Activated B cell treated with CpG ODN at 0.5 μM for 24 hours (primary cell): Measurements from ENCODE around the gene RRAGC. TPM values are rescaled to one million over a fixed set of nuclear protein-coding genes. Genes with fewer than 3 reads are reported as not detected.

Experiments
- ATAC-seq: fragments of 200-7000 bp; cut with Tn5 transposase; one replicate; pipeline ENCODE4 v1.10.0; 2021; ENCODE audit warnings: low read depth, mild to moderate bottlenecking, moderate library complexity
- CTCF ChIA-PET: fragments of 350-600 bp; sonication (Branson Sonifier 250); formaldehyde crosslinking; loops from one replicate; lab custom pipeline; 2021; ENCODE audit warnings: antibody characterized with exemption; lab: Charles Lee
- POLR2A ChIA-PET: fragments of 350-600 bp; sonication (Branson Sonifier 250); formaldehyde crosslinking; loops from one replicate; lab custom pipeline; 2021; ENCODE audit warnings: antibody characterized with exemption; lab: Charles Lee
- DNase-seq: peaks from one replicate; pipeline ENCODE4 v3.0.0; 2022
- H3K27ac Mint-ChIP-seq: one replicate; pipeline ENCODE4 v1.8.0; 2020; ENCODE audit warnings: mixed read lengths
- H3K27me3 Mint-ChIP-seq: one replicate; pipeline ENCODE4 v1.8.0; 2021; ENCODE audit warnings: mixed read lengths
- H3K36me3 Mint-ChIP-seq: one replicate; pipeline ENCODE4 v1.8.0; 2021; ENCODE audit warnings: low read depth, mixed read lengths
- H3K4me1 Mint-ChIP-seq: one replicate; pipeline ENCODE4 v1.8.0; 2021; ENCODE audit warnings: mixed read lengths
- H3K4me3 Mint-ChIP-seq: one replicate; pipeline ENCODE4 v1.8.0; 2020; ENCODE audit warnings: mild to moderate bottlenecking, mixed read lengths
- H3K9me3 Mint-ChIP-seq: one replicate; pipeline ENCODE4 v1.8.0; 2020; ENCODE audit warnings: mixed read lengths
- CTCF ChIP-seq: fragments of 200-600 bp; IDR thresholded peaks from one replicate; pipeline ENCODE4 v1.8.0; 2022; ENCODE audit warnings: antibody characterized with exemption, mild to moderate bottlenecking
- intact Hi-C: fragments of 100-400 bp; cut with micrococcal nuclease; formaldehyde crosslinking; loops from one replicate; pipeline ENCODE4 v1.15.1; 2024
- total RNA-seq: library from RNA; stranded (reverse); gene quantifications from 2 replicates; pipeline ENCODE4 v1.2.3, GENCODE V29; 2022

The RRAGC gene
- total RNA-seq, 1 donor from 2014 or later = 35.9 TPM

- TF ChIP-seq CTCF = no peak
- no peaks in the 10 kb centered on the region for H3K9me3 Mint-ChIP-seq
- DNase-seq (no peak), ATAC-seq (peak; percentile 82)
- no peak overlapping the region for H3K4me3 Mint-ChIP-seq
- ChIA-PET POLR2A (interaction anchor here (0.5 to 0.7 kb wide), 2 partner anchors 183 to 857 kb away, joined by 3 to 5 read pairs; no protein-coding TSS in a partner anchor), CTCF (interaction anchor here (0.6 to 2.4 kb wide), 15 partner anchors 9 to 846 kb away, joined by 3 to 16 read pairs (median 3); partner anchors contain the start of genes NDUFS5 and SF3A3)
- H3K4me1 Mint-ChIP-seq = peaks cover 7% of the 10 kb centered on the region
- H3K27ac Mint-ChIP-seq = no peak overlapping the region
- peaks cover 31% of the 10 kb centered on the region for H3K36me3 Mint-ChIP-seq
- H3K27me3 Mint-ChIP-seq = peaks cover 10% of the 10 kb centered on the region
- intact Hi-C loops = loop anchor here (1.0 to 10.0 kb wide), 5 partner anchors 808 to 1232 kb away; partner anchors contain the start of gene SF3A3
Observed at GRCh38 chr1:38834937-38835827, 24.4 kb downstream of the RRAGC start.

GRCh38 chr1:38834221-38834782, 25.3 kb downstream of the RRAGC start:
- DNase-seq (no peak), ATAC-seq (no peak)
- Mint-ChIP-seq H3K36me3 (peaks cover 24% of the 10 kb centered on the region), H3K9me3 (no peaks in the 10 kb centered on the region), H3K27ac (no peak overlapping the region), H3K4me3 (no peak overlapping the region), H3K4me1 (peaks cover 4% of the 10 kb centered on the region), H3K27me3 (peaks cover 15% of the 10 kb centered on the region)
- intact Hi-C loops = loop anchor here (2.0 to 10.0 kb wide), 2 partner anchors 808 to 940 kb away; no protein-coding TSS in a partner anchor
- ChIA-PET POLR2A (interaction anchor here (0.7 kb wide), 1 partner anchor 856 kb away, joined by 5 read pairs; no protein-coding TSS in a partner anchor), CTCF (interaction anchor here (0.8 to 2.4 kb wide), 6 partner anchors 11 to 845 kb away, joined by 3 to 16 read pairs (median 7); partner anchors contain the start of gene SF3A3)
- no peak for TF ChIP-seq CTCF

DNA sequence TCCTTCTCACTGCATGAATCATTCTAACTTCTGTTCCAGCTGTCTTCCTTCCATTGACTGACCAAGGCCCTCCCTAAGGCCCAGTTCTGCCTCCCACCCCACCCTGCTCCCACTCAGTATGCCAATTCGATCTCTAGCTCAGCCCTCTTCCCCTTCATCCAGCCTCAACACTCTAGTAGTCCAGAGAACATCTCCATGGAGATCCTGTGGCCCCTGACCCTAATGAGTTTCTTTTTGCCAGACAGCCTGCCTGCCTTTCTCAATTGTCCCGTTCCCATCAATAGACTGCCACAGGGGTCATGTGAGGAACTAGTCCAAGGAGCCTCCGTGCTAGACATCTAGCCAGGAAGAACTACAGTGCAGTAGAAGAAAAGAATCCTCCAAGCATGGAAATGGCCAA, 26.4 kb downstream of the RRAGC start:
- Mint-ChIP-seq H3K36me3 (peaks cover 12% of the 10 kb centered on the region), H3K27ac (no peak overlapping the region), H3K4me1 (peaks cover 4% of the 10 kb centered on the region), H3K27me3 (peaks cover 19% of the 10 kb centered on the region), H3K4me3 (no peak overlapping the region), H3K9me3 (no peaks in the 10 kb centered on the region)
- no peak for TF ChIP-seq CTCF
- no peak for ATAC-seq
- CTCF ChIA-PET = no interaction called here
- POLR2A ChIA-PET = no interaction called here
- DNase-seq = no peak
- intact Hi-C loops = loop anchor here (10.0 kb wide), 1 partner anchor 938 kb away; no protein-coding TSS in a partner anchor

DNA sequence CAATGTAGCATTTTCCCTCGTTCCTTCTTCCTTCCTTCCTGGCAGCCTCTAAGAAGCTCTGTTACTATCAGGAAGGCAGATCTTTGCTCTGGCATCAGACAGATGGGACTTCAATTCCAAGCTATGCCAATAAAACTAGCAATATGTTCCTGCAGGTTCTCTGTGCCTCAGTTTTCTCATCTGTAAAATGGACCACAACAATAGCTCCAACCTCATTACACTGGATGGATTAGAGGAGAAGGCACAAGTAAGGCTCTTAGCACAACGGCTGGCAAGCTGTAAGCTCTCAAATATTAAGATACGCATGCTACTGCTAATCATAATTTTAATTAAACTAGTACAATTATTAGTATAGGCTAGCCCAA, 27.2 kb downstream of the RRAGC start:
- peaks cover 4% of the 10 kb centered on the region for H3K4me1 Mint-ChIP-seq
- DNase-seq (no peak), ATAC-seq (no peak)
- ChIA-PET CTCF (interaction anchor here (0.9 to 2.1 kb wide), 3 partner anchors 13 to 1378 kb away, joined by 3 to 6 read pairs (median 4); no protein-coding TSS in a partner anchor), POLR2A (no interaction called here)
- H3K27me3 Mint-ChIP-seq = peaks cover 19% of the 10 kb centered on the region
- no peaks in the 10 kb centered on the region for H3K9me3 Mint-ChIP-seq
- peaks cover 6% of the 10 kb centered on the region for H3K36me3 Mint-ChIP-seq
- no peak overlapping the region for H3K4me3 Mint-ChIP-seq
- no peak overlapping the region for H3K27ac Mint-ChIP-seq
- intact Hi-C loops = loop anchor here (10.0 kb wide), 1 partner anchor 938 kb away; no protein-coding TSS in a partner anchor
- TF ChIP-seq CTCF = no peak
